HEK293T (cell line): Measurements from ENCODE around the gene GRAMD4.

Source experiments
- CTCF ChIA-PET: fragments of 350-600 bp; formaldehyde crosslinking; extraction: SDS; loops from one replicate; lab custom pipeline; 2021; ENCODE audit warnings: antibody characterized with exemption, inconsistent platforms; lab: Yijun Ruan, JAX
- POLR2A ChIA-PET: fragments of 350-600 bp; formaldehyde crosslinking; extraction: SDS; loops from one replicate; lab custom pipeline; 2020; ENCODE audit warnings: antibody characterized with exemption, inconsistent platforms; lab: Yijun Ruan, JAX
- DNase-seq: peaks from one replicate; pipeline ENCODE4 v3.0.0; 2012; ENCODE audit warnings: mixed read lengths; ENCODE audit errors: extremely low spot score
- ARNT ChIP-seq: fragments of 450-650 bp; IDR thresholded peaks from 2 replicates; pipeline ENCODE4 v1.6.1; 2017; ENCODE audit warnings: mild to moderate bottlenecking
- BHLHE40 ChIP-seq: fragments of 450-650 bp; IDR thresholded peaks from 2 replicates; pipeline ENCODE4 v1.6.1; 2016; ENCODE audit warnings: mild to moderate bottlenecking, moderate library complexity, borderline replicate concordance
- CTBP1 ChIP-seq: fragments of 450-650 bp; IDR thresholded peaks from 2 replicates; pipeline ENCODE4 v1.6.1; 2016; ENCODE audit warnings: borderline replicate concordance
- ELF4 ChIP-seq: fragments of 450-650 bp; IDR thresholded peaks from 2 replicates; pipeline ENCODE4 v1.6.1; 2017; ENCODE audit warnings: antibody characterized with exemption
- FOXA1 ChIP-seq: fragments of 450-650 bp; IDR thresholded peaks from 2 replicates; pipeline ENCODE4 v1.6.1; 2016; ENCODE audit warnings: mild to moderate bottlenecking
- FOXK2 ChIP-seq: fragments of 450-650 bp; IDR thresholded peaks from 2 replicates; pipeline ENCODE4 v1.6.1; 2016; ENCODE audit warnings: mild to moderate bottlenecking
- FOXM1 ChIP-seq: fragments of 450-650 bp; IDR thresholded peaks from 2 replicates; pipeline ENCODE4 v1.6.1; 2017; ENCODE audit warnings: mild to moderate bottlenecking, borderline replicate concordance
- HDGF ChIP-seq: fragments of 450-650 bp; IDR thresholded peaks from 2 replicates; pipeline ENCODE4 v1.6.1; 2017; ENCODE audit warnings: antibody characterized with exemption, borderline replicate concordance
- L3MBTL2 ChIP-seq: fragments of 450-650 bp; conservative IDR thresholded peaks from 2 replicates; pipeline ENCODE4 v1.6.1; 2016; ENCODE audit warnings: mild to moderate bottlenecking
- LEF1 ChIP-seq: fragments of 450-650 bp; IDR thresholded peaks from 2 replicates; pipeline ENCODE4 v1.6.1; 2017; ENCODE audit warnings: mild to moderate bottlenecking, borderline replicate concordance
- NFRKB ChIP-seq: fragments of 450-650 bp; IDR thresholded peaks from 2 replicates; pipeline ENCODE4 v1.6.1; 2016; ENCODE audit warnings: mild to moderate bottlenecking, moderate library complexity
- PKNOX1 ChIP-seq: fragments of 450-650 bp; IDR thresholded peaks from 2 replicates; pipeline ENCODE4 v1.6.1; 2016
- SP1 ChIP-seq: fragments of 450-650 bp; IDR thresholded peaks from 2 replicates; pipeline ENCODE4 v1.6.1; 2017
- SUZ12 ChIP-seq: fragments of 450-650 bp; IDR thresholded peaks from 2 replicates; pipeline ENCODE4 v1.6.1; 2016; ENCODE audit warnings: mild to moderate bottlenecking
- TARDBP ChIP-seq: fragments of 450-650 bp; IDR thresholded peaks from 2 replicates; pipeline ENCODE4 v1.6.1; 2016
- ZNF384 ChIP-seq: fragments of 450-650 bp; IDR thresholded peaks from 2 replicates; pipeline ENCODE4 v1.6.1; 2016

GRAMD4 gene

GRCh38 chr22:46654927-46655595 is 34.9 kb downstream of the GRAMD4 start:
- no peak for DNase-seq
- CTCF ChIA-PET, result interaction anchor here (0.7 kb wide), 1 partner anchor 93 kb away, joined by 3 read pairs; no protein-coding TSS in a partner anchor
- TF ChIP-seq HDGF, result no peak
- POLR2A ChIA-PET, result no interaction called here

DNA sequence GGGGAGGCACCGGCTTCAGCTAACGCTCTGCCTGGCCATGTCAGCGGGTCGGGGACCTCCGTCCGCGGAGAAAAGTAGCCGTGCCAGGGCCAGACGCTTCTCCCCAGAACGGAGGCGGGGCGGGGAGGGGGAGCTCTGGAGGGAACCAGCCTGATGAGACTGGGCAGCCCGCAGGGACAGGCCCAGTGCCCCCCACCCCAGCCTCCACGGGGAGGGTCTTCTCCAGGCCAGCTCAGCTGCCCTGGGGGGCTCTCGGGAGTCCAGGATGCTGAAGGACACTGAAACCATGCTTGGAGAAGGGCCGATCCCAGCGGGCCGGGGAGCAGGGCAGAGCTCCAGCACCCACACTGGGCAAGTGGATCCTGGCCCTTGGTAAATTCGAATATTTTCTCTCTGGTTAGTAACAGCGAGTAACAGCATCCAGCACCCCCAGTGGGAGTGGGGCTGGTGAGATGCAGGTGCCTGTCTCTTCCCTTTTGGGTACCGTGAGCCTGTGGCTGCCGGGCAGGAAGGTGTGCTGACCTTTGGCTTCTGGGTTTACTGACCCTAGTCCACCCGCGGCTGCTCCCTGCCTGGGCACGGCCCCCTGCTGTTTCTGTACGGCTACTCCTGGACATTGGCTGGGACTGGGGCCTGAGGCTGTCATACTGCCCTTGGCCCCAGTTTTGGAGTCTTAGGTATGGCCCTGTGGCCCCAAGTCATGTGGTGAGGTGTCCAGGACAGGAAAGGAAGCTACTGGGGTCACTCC is 35.8 kb downstream of the GRAMD4 start:
- DNase-seq, result no peak
- TF ChIP-seq SUZ12 (no peak), L3MBTL2 (no peak), FOXM1 (no peak), ZNF384 (no peak), ARNT (no peak), CTBP1 (no peak), PKNOX1 (no peak), ELF4 (no peak), SP1 (no peak), LEF1 (no peak), HDGF (no peak), FOXK2 (no peak), NFRKB (no peak), TARDBP (no peak), FOXA1 (no peak), BHLHE40 (no peak)
- ChIA-PET POLR2A (no interaction called here), CTCF (no interaction called here)

GRCh38 chr22:46656856-46657654 is 36.9 kb downstream of the GRAMD4 start:
- TF ChIP-seq FOXK2, result no peak
- TF ChIP-seq L3MBTL2, result no peak
- TF ChIP-seq NFRKB, result no peak
- no peak for TF ChIP-seq FOXM1
- no peak for TF ChIP-seq SUZ12
- no peak for TF ChIP-seq ELF4
- POLR2A ChIA-PET, result no interaction called here
- no peak for DNase-seq
- CTCF ChIA-PET, result no interaction called here

DNA sequence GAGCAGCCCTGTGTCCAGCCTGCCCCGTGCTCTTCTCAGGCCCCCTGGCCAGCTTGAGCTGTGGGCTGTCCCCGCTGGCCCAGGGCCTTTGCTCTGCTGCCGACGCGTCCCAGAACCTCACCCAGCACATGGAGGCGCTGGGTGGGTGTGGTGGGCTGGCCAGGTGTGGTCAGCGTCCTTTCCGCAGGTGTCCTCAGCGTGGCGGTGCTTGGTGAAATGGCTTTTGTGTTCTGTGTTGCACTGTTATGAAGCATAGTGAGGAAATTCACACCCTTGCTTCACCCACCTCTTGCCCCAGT is 37.4 kb downstream of the GRAMD4 start:
- no peak for DNase-seq
- ChIA-PET POLR2A (no interaction called here), CTCF (no interaction called here)
- TF ChIP-seq BHLHE40 (no peak), FOXA1 (no peak), FOXK2 (no peak), ZNF384 (no peak), TARDBP (no peak), HDGF (no peak), LEF1 (no peak), NFRKB (no peak), ELF4 (no peak)

DNA sequence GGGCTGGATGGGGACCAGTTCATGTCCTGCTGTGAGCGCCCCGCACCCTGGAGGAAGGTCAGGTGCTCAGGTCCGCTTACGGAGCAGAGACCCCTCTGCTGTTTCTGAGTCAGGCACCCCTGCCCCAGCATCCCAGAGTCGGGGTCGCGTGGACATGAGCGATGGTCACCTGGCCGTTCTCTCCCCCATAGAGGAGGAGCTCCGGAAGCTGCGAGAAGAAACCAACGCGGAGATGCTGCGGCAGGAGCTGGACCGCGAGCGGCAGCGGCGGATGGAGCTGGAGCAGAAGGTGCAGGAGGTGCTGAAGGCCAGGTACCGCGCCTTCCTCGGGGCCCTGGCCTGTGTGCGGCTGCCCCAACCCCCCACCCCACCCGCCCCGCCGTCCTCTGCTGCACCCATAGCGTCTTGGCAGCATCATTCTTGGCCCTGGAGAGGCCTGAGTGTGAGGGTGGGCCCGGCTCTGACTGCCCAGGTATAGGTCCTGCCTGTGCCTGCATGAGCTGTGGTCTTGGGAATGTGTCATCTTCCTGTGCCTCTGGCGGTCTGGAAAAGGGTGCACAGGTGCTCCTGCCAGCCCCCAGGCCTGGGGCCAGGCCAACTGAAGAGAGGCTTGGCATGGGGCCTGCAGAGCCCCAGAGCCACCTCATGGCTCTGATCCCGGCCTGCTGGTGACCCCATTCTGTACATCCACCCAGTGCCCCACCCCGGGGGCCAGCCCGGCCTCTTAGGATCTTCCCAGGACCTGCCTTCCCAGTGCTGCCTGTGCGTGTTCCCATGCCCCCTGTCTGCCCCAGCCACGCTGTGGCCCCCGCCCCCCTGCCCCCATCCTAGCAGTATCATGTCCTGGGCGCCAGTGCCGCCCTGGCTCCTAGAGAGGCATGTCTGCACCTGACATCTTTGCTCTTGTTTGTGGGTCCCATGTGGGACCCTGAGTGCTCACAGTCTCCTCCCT is 38.1 kb downstream of the GRAMD4 start:
- DNase-seq, result no peak
- no peak for TF ChIP-seq L3MBTL2
- no peak for TF ChIP-seq BHLHE40
- TF ChIP-seq ZNF384, result no peak
- no peak for TF ChIP-seq FOXM1
- TF ChIP-seq PKNOX1, result no peak
- no peak for TF ChIP-seq TARDBP
- TF ChIP-seq ELF4, result no peak
- TF ChIP-seq SUZ12, result no peak
- no peak for TF ChIP-seq ARNT
- no peak for TF ChIP-seq LEF1
- no peak for TF ChIP-seq CTBP1
- no peak for TF ChIP-seq FOXA1
- TF ChIP-seq HDGF, result no peak
- TF ChIP-seq NFRKB, result no peak
- no peak for TF ChIP-seq SP1
- no peak for TF ChIP-seq FOXK2
- POLR2A ChIA-PET, result no interaction called here
- CTCF ChIA-PET, result no interaction called here

DNA sequence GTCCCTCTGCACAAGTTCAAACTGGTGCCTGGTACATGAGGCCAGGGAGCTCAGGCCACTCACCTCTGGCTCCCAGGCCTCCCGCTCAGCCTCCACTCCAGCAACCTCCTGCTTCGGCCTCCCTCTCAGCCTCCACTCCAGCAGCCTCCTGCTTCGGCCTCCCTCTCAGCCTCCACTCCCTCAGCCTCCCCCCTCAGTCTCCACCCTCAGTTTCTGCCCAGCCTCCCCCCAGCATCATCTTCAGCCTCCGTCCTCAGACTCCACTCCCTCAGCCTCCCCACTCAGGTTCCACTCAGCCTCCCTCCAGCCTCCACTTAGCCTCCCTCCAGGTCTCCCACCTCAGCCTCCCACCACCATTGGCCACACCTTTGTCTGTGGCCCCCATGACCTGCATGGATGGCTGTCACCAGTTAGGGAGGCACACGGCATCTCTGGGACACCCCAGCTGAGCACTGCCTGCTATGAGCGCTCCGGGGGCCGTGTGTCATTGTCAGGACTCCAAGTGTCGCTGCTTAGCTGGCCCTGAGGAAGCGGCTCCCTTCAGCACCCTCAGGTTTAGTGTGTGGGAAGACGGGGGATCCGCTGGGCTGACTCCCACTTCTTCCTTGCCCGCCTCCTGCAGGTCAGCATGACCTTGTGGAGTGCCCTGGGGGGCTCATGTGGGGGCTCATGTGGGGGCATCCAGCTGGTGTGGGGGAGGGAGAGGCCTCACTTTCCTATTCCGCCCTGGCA is 39.0 kb downstream of the GRAMD4 start:
- TF ChIP-seq TARDBP, result no peak
- TF ChIP-seq ARNT, result no peak
- TF ChIP-seq LEF1, result no peak
- TF ChIP-seq L3MBTL2, result no peak
- TF ChIP-seq HDGF, result no peak
- TF ChIP-seq SP1, result no peak
- no peak for TF ChIP-seq FOXK2
- TF ChIP-seq FOXA1, result no peak
- no peak for TF ChIP-seq ZNF384
- no peak for TF ChIP-seq SUZ12
- TF ChIP-seq PKNOX1, result no peak
- TF ChIP-seq FOXM1, result no peak
- TF ChIP-seq NFRKB, result no peak
- TF ChIP-seq CTBP1, result no peak
- TF ChIP-seq BHLHE40, result no peak
- no peak for TF ChIP-seq ELF4
- ChIA-PET CTCF (no interaction called here), POLR2A (no interaction called here)
- no peak for DNase-seq
